Mucosa of descending colon (tissue), 3 donors: ENCODE measurements around the gene DUS1L. TPM values are rescaled to one million over a fixed set of nuclear protein-coding genes. Genes with fewer than 3 reads are reported as not detected.
A peak's percentile ranks its signal among the peaks of the same experiment; 100 is the strongest.

Experiments used
- ATAC-seq: fragments of 200-7000 bp; cut with Tn5 transposase; one replicate; pipeline ENCODE4 v1.9.1; 2020; ENCODE audit warnings: mild to moderate bottlenecking, moderate library complexity
- DNase-seq, 3 donors: peaks; one replicate each; pipeline ENCODE4 v3.0.0-alpha.2; 2020
- H3K36me3 ChIP-seq: fragments of 200-600 bp; one replicate; pipeline ENCODE4 v1.8.0; 2021; ENCODE audit warnings: low read depth, mild to moderate bottlenecking
- H3K4me1 ChIP-seq: fragments of 200-600 bp; one replicate; pipeline ENCODE4 v1.8.0; 2021; ENCODE audit warnings: low read depth, mild to moderate bottlenecking
- H3K4me3 ChIP-seq: fragments of 200-600 bp; one replicate; pipeline ENCODE4 v1.8.0; 2021; ENCODE audit warnings: mild to moderate bottlenecking
- H3K9me3 ChIP-seq: fragments of 200-600 bp; one replicate; pipeline ENCODE4 v1.8.0; 2021; ENCODE audit warnings: mild to moderate bottlenecking
- intact Hi-C, 2 donors: fragments of 100-400 bp; cut with DNase I in 1 of 2; cut with micrococcal nuclease in 1 of 2; formaldehyde crosslinking; loops; one replicate each; pipeline versions ENCODE4 v1.11.0 to v1.11.1; 2022; cut with DNase I, micrococcal nuclease
- total RNA-seq, 3 donors: library from RNA; stranded (reverse); fragmentation: NEBNext Ultra II Directional in 2 of 3; extraction: Animal tissue kit (Norgen Biotek cat#: 25700) in 2 of 3; gene quantifications; one replicate each; pipeline versions ENCODE4 v1.2.1 to v1.2.4, GENCODE V29; 2021 to 2023
- TF ChIP-seq, protein P1 (sequence below): fragments of 200-600 bp; IDR thresholded peaks from one replicate; pipeline ENCODE4 v1.8.0; 2022; ENCODE audit warnings: antibody characterized with exemption, mild to moderate bottlenecking
- donor health status: DM: no; HTN: no; CAD: no; lungs with moderate emphysema.
- donor health status: DM: no; HTN: no; CAD: no.
- donor health status: DM: no; HTN: yes; CAD: no.

DUS1L gene
- total RNA-seq, 3 donors from 2014 or later: 99.8 to 143 (median 138) TPM

- Histone ChIP-seq H3K4me1 (peaks cover 39% of the 10 kb centered on the region), H3K9me3 (no peaks in the 10 kb centered on the region), H3K4me3 (no peak overlapping the region), H3K36me3 (no peaks in the 10 kb centered on the region)
- ATAC-seq: no peak
- TF ChIP-seq, protein P1, sequence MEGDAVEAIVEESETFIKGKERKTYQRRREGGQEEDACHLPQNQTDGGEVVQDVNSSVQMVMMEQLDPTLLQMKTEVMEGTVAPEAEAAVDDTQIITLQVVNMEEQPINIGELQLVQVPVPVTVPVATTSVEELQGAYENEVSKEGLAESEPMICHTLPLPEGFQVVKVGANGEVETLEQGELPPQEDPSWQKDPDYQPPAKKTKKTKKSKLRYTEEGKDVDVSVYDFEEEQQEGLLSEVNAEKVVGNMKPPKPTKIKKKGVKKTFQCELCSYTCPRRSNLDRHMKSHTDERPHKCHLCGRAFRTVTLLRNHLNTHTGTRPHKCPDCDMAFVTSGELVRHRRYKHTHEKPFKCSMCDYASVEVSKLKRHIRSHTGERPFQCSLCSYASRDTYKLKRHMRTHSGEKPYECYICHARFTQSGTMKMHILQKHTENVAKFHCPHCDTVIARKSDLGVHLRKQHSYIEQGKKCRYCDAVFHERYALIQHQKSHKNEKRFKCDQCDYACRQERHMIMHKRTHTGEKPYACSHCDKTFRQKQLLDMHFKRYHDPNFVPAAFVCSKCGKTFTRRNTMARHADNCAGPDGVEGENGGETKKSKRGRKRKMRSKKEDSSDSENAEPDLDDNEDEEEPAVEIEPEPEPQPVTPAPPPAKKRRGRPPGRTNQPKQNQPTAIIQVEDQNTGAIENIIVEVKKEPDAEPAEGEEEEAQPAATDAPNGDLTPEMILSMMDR: no peak
- DNase-seq: peak in 1 of 3 donors; percentile 46
- intact Hi-C loops: no loop called here
These were observed 39.3 kb upstream of the DUS1L start for GRCh38 chr17:82104797-82105416.

DNA sequence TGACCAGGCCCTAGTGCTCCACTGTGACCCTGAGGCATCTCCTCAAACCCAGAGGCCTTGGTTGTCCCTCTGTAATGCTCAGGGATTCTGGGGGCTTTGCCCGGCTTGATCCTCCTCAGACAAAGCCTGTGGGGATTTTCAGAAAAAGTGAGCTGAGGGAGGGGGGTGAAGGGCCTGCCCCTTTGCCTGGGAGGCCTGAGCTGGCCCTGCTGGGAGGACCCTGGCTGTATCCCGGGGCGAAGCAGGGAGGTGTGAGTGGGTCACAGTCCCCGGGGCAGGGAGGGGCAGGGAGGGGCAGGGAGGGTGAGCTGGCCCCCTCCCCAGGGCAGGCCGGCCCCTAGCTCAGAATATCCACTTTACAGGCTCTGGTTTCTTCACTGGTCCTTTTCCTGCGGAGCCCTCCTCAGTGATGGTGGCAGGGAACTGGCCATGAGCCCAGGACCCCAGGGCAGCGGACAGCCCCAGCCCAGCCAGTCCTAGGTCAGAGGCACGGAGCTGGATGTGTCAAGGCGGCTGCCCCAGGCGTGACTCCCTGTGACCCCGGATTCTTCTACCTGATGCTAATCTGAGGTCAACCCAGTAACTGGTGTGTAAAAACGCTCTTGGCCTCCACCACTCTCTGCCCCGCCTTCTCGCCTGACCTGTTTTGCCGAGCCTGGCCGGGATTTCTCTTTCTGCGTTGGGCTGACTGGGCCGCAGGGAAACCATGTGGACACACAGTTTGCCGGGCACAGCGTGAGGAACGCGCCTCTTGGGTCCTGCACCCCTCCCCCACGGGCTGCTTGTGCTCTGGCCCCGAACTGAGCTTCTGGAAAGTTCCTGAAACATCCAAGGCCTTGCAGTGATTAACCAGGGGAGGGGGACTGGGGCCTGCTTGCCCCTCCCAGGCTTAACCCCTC lies 38.2 kb upstream of the DUS1L start:
- Histone ChIP-seq H3K4me3 (no peak overlapping the region), H3K36me3 (no peaks in the 10 kb centered on the region), H3K9me3 (no peaks in the 10 kb centered on the region), H3K4me1 (peaks cover 48% of the 10 kb centered on the region)
- TF ChIP-seq, protein P1: no peak
- DNase-seq (peak; percentile 59 to 76 (median 71)), ATAC-seq (peak; percentile 9)
- intact Hi-C loops: no loop called here

GRCh38 chr17:82101767-82102679 lies 36.4 kb upstream of the DUS1L start:
- Histone ChIP-seq H3K4me3 (no peak overlapping the region), H3K9me3 (no peaks in the 10 kb centered on the region), H3K36me3 (no peaks in the 10 kb centered on the region), H3K4me1 (peaks cover 46% of the 10 kb centered on the region)
- intact Hi-C loops: no loop called here
- no peak for ATAC-seq
- TF ChIP-seq, protein P1: no peak
- DNase-seq: peak in 2 of 3 donors; percentile 45 to 65

DNA sequence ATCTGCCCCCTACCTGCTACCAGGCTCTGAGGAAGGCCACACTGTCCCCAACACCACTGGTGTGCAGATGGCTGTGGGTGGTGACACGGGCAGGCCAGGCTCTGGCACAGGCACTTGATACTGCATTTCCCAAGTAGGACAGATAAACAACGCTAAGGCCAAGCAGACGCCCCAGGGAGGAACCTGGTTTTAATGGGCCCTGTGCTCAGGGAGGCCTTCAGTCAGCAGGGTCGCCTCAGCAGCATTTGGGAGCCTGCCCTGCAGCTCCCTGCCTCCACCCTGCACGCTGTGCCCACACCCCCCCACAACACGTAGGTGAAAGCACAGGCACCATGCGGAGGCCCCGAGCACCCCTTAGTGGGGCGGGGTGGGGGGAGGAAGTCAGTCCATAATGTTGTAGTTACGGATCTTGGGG lies 35.7 kb upstream of the DUS1L start:
- ATAC-seq: no peak
- no peaks in the 10 kb centered on the region for H3K36me3 ChIP-seq
- no peak overlapping the region for H3K4me3 ChIP-seq
- TF ChIP-seq, protein P1: no peak
- DNase-seq: peak in 1 of 3 donors; percentile 49
- peaks cover 46% of the 10 kb centered on the region for H3K4me1 ChIP-seq
- H3K9me3 ChIP-seq: no peaks in the 10 kb centered on the region
- intact Hi-C loops: no loop called here
